ENCODE data around the gene KRT79.
"Not testable (repeated sequence)": the region's sequence is repeated elsewhere in the genome, so short reads cannot be mapped to it uniquely, and the experiment has no call there.

DNA sequence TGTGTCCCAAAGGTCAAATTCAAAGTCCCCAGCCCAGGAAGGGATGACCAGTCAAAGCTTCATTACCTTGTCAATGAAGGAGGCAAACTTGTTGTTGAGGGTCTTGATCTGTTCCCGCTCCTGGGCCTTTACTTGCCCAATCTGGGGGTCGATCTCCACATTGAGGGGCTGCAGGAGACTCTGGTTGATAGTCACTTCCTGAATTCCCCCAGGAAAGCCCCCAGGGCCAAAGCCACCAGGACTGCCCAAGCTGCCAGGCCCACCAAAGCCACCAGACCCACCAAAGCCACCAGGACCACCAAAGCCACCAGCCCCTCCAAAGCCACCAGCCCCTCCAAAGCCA, 38.8 kb downstream of the KRT79 start:
- not testable (repeated sequence) for TF ChIP-seq CTCF (IDR thresholded peaks at IDR 0.05; ENCODE audit: low read length); EZH2 (IDR thresholded peaks at IDR 0.05; ENCODE audit: borderline replicate concordance, low read length)

All from OCI-LY1 (cell line).